Activated naive CD4-positive, alpha-beta T cell treated with anti-CD3 and anti-CD28 coated beads for 36 hours (primary cell): ENCODE results near the gene MUC22. TPM values are rescaled to one million over a fixed set of nuclear protein-coding genes. Genes with fewer than 3 reads are reported as not detected.
"Not testable (repeated sequence)": the region's sequence is repeated elsewhere in the genome, so short reads cannot be mapped to it uniquely, and the experiment has no call there.

Experiments
- CTCF ChIA-PET: fragments of 350-600 bp; sonication (Branson Sonifier 250); formaldehyde crosslinking; loops from one replicate; lab custom pipeline; 2021; ENCODE audit warnings: antibody characterized with exemption; lab: Charles Lee
- DNase-seq: peaks from one replicate; pipeline ENCODE4 v3.0.0-alpha.2; 2020
- H3K27ac Mint-ChIP-seq: one replicate; pipeline ENCODE4 v1.8.0; 2021; ENCODE audit warnings: mild to moderate bottlenecking, mixed read lengths
- H3K27me3 Mint-ChIP-seq: one replicate; pipeline ENCODE4 v1.8.0; 2021; ENCODE audit warnings: low read depth, mixed read lengths
- H3K36me3 Mint-ChIP-seq: one replicate; pipeline ENCODE4 v1.8.0; 2021; ENCODE audit warnings: low read depth, mixed read lengths
- H3K4me1 Mint-ChIP-seq: one replicate; pipeline ENCODE4 v1.8.0; 2021; ENCODE audit warnings: low read depth, mixed read lengths
- H3K4me3 Mint-ChIP-seq: one replicate; pipeline ENCODE4 v1.8.0; 2021; ENCODE audit warnings: mild to moderate bottlenecking, moderate library complexity, mixed read lengths
- H3K9me3 Mint-ChIP-seq: one replicate; pipeline ENCODE4 v1.8.0; 2021; ENCODE audit warnings: mixed read lengths
- intact Hi-C: fragments of 100-400 bp; cut with micrococcal nuclease; formaldehyde crosslinking; loops from one replicate; pipeline ENCODE4 v1.15.1; 2023
- total RNA-seq, 2 experiments: library from RNA; stranded (reverse); gene quantifications; one replicate each; pipeline ENCODE4 v1.2.3, GENCODE V29; 2021

Gene MUC22
- total RNA-seq: not detected

DNA sequence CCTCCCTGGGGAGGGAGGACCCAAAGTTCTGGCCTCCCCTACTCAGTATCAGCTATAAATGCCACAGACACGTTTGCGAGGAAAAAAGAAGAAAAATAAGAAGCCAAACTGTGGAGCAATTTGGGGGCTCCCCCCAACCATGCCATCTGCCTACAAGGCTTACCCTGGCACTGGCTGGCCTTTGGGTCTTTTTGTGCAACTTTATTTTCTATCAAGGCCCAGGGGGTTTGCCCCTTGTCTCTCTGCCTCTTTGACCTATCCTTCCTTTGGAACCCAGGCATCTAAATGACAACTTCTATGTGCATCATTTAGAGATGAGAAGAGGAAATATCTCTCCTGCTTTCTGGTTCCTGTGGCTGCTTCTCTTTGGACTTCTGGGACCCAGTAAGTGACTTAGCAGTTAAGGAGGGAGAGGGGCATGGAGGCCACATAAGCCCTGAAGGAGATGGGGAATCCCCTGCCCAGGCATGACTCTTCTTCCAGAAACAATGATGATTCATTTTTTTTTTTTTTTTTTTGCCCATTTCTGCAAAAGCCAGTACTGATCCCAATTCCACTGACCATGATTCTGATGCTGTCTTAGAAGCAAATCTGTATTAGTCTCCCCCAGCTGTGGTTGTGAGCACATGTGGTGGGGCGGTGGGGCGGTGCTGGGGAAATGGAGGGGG is at the start of gene MUC22:
Gene MUC22, plus strand, starts transcription at position 82 of the 668 bp plus-strand sequence. Its CDS starts 233 bp downstream, at position 315.
- peaks cover 12% of the 10 kb centered on the region for H3K27me3 Mint-ChIP-seq
- H3K9me3 Mint-ChIP-seq: no peaks in the 10 kb centered on the region
- intact Hi-C loops: no loop called here
- DNase-seq: peak; percentile 55
- H3K4me1 Mint-ChIP-seq: peaks cover 13% of the 10 kb centered on the region
- CTCF ChIA-PET: no interaction called here
- no peak within 1 kb of the TSS for H3K27ac Mint-ChIP-seq
- H3K36me3 Mint-ChIP-seq: no peaks in the 10 kb centered on the region
- no peak within 1 kb of the TSS for H3K4me3 Mint-ChIP-seq

DNA sequence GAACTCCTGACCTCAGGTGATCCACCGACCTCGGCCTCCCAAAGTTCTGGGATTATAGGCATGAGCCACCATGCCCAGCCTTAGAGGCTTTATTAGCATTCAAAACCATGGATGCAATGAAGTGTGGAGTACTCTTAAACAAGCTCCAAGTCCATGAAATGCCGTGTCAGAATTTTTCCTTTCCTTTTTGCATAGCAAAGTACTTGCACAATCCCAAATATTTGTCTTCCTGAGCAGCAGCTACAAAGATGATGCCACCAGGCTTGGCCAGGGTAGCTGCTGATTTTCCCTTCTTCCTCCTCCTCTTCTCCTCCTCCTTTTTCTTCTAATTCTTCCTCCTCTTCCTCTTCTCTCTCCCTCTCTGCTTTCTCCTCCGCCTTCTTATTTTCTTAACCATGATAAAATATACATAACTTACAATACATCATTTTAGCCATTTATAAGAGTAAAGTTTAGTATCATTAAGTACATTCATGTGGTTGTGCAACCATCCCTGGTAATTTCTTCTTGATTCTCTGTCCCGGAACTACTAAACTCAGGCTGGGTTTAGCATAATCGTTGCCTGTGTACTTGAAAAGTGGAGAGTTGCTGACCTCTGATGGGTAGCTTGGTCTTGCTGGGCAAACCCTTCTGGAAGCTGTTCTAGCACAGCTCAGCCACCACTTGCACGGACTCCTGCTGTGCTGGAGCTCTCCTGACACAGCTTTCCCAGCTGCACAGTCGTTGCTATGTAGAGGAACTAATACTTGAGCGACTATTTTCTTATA is 49.2 kb upstream of the MUC22 start:
- Mint-ChIP-seq H3K27ac (no peak overlapping the region), H3K9me3 (no peaks in the 10 kb centered on the region), H3K4me1 (peaks cover 5% of the 10 kb centered on the region), H3K27me3 (peaks cover 13% of the 10 kb centered on the region), H3K4me3 (no peak overlapping the region), H3K36me3 (no peaks in the 10 kb centered on the region)
- CTCF ChIA-PET: no interaction called here
- intact Hi-C loops: no loop called here
- no peak for DNase-seq

DNA sequence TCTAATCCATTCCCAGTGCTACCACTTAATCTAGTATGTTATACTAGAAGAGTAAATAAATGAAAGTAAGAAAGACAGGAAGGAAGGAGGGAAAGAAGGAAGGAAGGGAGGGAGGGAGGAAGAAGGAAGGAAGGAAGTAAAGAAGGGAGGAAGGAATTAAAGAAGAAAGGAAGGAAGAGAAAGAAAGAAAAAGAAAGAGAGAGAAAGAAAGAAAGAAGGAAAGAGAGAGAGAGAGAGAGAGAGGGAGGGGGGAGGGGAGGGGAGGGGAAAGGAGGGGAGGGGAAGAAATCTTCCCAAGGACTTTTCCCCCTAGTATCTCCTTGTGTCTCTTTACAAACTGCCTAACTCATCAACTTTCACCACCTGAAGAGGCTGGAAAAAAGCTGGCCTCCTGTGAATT is 47.6 kb upstream of the MUC22 start:
- Mint-ChIP-seq H3K4me3 (no peak overlapping the region), H3K27ac (no peak overlapping the region), H3K9me3 (no peaks in the 10 kb centered on the region), H3K27me3 (peaks cover 13% of the 10 kb centered on the region), H3K4me1 (no peaks in the 10 kb centered on the region), H3K36me3 (no peaks in the 10 kb centered on the region)
- intact Hi-C loops: no loop called here
- CTCF ChIA-PET: no interaction called here
- DNase-seq: no peak

DNA sequence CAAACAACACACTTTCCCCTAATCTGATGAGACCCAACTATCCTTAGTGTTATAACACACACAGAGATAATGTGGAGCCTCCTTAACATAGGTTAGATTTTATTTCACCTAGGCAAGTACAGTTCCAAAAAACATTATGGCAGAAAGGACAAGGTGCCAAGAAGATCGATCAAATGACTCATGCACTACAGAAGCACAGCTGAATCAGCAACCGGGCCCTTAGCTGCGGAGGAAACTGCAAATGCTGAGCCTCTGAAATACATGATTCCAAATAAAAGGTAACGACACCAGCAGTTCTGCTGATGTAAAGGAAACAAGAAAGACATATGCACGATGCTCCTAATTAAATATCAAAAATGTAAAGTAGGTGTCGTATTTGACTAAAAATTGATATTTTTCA is 46.6 kb upstream of the MUC22 start:
- no peak overlapping the region for H3K4me3 Mint-ChIP-seq
- CTCF ChIA-PET: interaction anchor here (1.1 kb wide), 1 partner anchor 116 kb away, joined by 6 read pairs; no protein-coding TSS in a partner anchor

DNA sequence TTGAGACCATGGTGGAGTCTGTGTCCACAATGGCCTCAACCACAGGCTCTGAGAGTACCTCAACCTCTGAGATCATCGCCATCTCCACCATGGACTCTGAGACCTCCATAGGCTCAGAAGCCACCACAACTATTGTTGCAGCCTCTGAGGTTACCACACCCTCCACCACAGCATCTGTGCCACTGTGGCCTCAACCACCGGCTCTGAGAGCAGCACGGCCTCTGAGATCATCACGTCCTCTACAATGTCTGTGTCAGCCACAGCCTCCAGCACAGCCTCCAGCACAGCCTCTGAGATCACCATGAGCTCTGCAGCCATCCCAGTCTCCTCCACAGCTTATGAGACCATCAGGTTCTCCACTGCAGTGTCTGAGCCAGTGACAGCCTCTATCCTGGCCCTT is 46.2 kb upstream of the MUC22 start:
- H3K36me3 Mint-ChIP-seq: no peaks in the 10 kb centered on the region
- peaks cover 12% of the 10 kb centered on the region for H3K27me3 Mint-ChIP-seq
- DNase-seq: no peak
- H3K9me3 Mint-ChIP-seq: no peaks in the 10 kb centered on the region
- no peaks in the 10 kb centered on the region for H3K4me1 Mint-ChIP-seq
- H3K4me3 Mint-ChIP-seq: no peak overlapping the region
- H3K27ac Mint-ChIP-seq: no peak overlapping the region
- intact Hi-C loops: no loop called here
- CTCF ChIA-PET: interaction anchor here (1.1 kb wide), 1 partner anchor 115 kb away, joined by 6 read pairs; no protein-coding TSS in a partner anchor

More for the DNA sequence above, 46.6 kb upstream of the MUC22 start:
- H3K4me1 Mint-ChIP-seq: no peaks in the 10 kb centered on the region
- DNase-seq: no peak
- intact Hi-C loops: no loop called here
- H3K27ac Mint-ChIP-seq: no peak overlapping the region
- no peaks in the 10 kb centered on the region for H3K9me3 Mint-ChIP-seq
- no peaks in the 10 kb centered on the region for H3K36me3 Mint-ChIP-seq
- peaks cover 13% of the 10 kb centered on the region for H3K27me3 Mint-ChIP-seq

DNA sequence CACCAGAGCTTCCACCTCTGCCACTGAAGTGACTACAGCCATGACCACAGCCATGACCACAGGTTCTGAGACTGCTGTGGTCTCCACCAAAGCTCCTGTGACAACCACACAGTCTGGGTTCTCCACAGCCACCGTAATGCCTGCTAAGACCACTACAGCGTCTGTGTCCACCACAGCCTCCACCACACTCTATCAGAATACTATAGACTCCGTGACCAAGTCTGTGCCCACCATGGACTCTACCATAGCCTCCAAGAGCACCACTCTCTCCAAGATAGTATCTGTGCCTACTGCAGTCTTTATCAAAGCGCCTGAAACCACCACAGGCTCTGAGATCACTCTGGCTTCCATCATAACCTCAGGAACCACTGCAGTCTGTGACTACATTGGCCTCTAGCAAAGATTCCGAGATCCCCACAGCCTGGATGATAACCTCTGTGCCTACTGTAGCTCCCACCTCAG is 45.1 kb upstream of the MUC22 start:
- CTCF ChIA-PET: interaction anchor here (0.6 kb wide), 1 partner anchor 103 kb away, joined by 3 read pairs; no protein-coding TSS in a partner anchor
- no peaks in the 10 kb centered on the region for H3K4me1 Mint-ChIP-seq
- no peaks in the 10 kb centered on the region for H3K9me3 Mint-ChIP-seq
- no peak overlapping the region for H3K27ac Mint-ChIP-seq
- intact Hi-C loops: no loop called here
- no peaks in the 10 kb centered on the region for H3K36me3 Mint-ChIP-seq
- H3K4me3 Mint-ChIP-seq: no peak overlapping the region
- DNase-seq: no peak
- peaks cover 10% of the 10 kb centered on the region for H3K27me3 Mint-ChIP-seq

DNA sequence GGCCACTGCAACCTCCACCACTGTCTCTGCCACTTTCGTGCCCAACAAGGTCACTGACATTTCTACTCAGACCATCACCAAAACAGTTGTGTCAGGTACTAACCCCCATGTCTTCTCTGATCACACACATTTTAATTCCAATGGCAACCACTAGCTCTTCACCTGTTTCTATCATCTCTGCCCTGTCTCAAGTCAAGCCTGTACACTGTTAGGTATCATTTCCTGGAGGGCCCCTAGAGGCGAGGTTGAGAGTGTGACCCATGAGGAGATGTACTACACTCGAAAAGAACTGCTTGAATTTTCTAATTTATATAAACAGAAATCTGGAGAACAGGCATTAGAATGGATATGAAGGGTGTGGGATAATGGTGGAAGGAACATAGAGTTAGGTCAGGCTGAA is 44.1 kb upstream of the MUC22 start:
- no peaks in the 10 kb centered on the region for H3K9me3 Mint-ChIP-seq
- no peak for DNase-seq
- no peaks in the 10 kb centered on the region for H3K4me1 Mint-ChIP-seq
- H3K4me3 Mint-ChIP-seq: no peak overlapping the region
- intact Hi-C loops: no loop called here
- no peaks in the 10 kb centered on the region for H3K36me3 Mint-ChIP-seq
- CTCF ChIA-PET: interaction anchor here (0.6 kb wide), 1 partner anchor 86 kb away, joined by 3 read pairs; no protein-coding TSS in a partner anchor
- H3K27me3 Mint-ChIP-seq: peaks cover 10% of the 10 kb centered on the region
- no peak overlapping the region for H3K27ac Mint-ChIP-seq

DNA sequence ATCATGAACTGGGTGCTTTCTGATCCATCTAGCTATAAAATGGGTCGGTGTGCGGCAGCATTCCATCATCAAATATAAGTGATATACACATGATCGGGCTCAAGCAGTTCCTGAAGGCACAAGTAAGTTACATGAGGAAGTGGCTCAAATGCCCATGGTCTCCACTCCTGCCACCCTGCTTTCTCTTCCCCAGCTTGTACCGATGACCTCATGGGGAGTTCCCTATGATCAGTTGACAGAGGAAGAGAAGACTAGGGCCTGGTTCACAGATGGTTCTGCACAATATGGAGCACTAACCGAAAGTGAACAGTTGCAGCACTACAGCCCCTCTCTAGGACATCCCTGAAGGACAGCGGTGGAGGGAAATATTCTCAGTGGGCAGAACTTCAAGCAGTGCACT is 41.1 kb upstream of the MUC22 start:
- H3K36me3 Mint-ChIP-seq, CTCF ChIA-PET, H3K9me3 Mint-ChIP-seq, intact Hi-C loops, H3K27ac Mint-ChIP-seq, H3K27me3 Mint-ChIP-seq, DNase-seq, H3K4me1 Mint-ChIP-seq, H3K4me3 Mint-ChIP-seq: not testable (repeated sequence)

DNA sequence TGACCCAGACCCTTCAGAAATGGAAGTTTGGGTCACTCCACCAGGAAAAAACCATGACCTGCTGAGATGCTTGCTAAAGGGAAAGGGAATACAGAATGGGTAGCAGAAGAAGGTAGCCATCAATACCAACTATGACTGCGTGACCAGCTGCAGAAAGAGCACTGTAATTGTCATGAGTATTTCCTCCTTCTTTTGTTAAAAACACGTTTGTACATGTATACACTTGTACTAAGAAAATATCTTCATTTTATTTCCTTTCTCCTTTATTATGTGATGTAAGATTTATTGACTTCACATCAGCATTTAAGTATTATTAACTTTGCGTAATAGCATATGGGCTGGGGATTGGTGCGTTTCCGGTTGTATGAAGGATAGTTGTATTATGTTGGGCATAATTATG is 39.3 kb upstream of the MUC22 start:
- CTCF ChIA-PET: no interaction called here
- H3K27me3 Mint-ChIP-seq: no peaks in the 10 kb centered on the region
- no peaks in the 10 kb centered on the region for H3K36me3 Mint-ChIP-seq
- DNase-seq: no peak
- H3K4me3 Mint-ChIP-seq: no peak overlapping the region
- intact Hi-C loops: no loop called here
- no peak overlapping the region for H3K27ac Mint-ChIP-seq
- no peaks in the 10 kb centered on the region for H3K9me3 Mint-ChIP-seq
- H3K4me1 Mint-ChIP-seq: no peaks in the 10 kb centered on the region

DNA sequence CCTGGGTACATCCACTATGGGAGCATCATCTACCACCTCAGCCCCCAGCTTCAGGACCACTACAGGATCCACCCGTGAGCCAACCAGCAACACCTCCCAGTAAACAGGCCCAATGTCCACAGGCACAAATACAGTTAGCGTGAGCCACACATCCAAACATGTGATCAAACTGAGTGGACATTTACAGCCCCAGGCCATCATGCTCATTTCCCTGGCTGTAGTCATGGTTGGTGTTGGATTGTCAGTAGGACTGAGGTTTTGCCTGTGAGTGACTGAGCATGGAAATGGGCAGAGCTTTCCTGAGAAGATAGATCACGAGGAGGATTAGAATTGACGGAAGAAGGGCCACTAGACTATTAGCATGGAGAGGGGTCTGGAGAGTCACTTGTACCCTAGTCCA is 37.5 kb upstream of the MUC22 start:
- no peak overlapping the region for H3K27ac Mint-ChIP-seq
- H3K4me1 Mint-ChIP-seq: no peaks in the 10 kb centered on the region
- no peaks in the 10 kb centered on the region for H3K36me3 Mint-ChIP-seq
- no peaks in the 10 kb centered on the region for H3K27me3 Mint-ChIP-seq
- DNase-seq: no peak
- no peak overlapping the region for H3K4me3 Mint-ChIP-seq
- no peaks in the 10 kb centered on the region for H3K9me3 Mint-ChIP-seq
- CTCF ChIA-PET: interaction anchor here (0.6 kb wide), 1 partner anchor 756 kb away, joined by 3 read pairs; no protein-coding TSS in a partner anchor
- intact Hi-C loops: no loop called here

DNA sequence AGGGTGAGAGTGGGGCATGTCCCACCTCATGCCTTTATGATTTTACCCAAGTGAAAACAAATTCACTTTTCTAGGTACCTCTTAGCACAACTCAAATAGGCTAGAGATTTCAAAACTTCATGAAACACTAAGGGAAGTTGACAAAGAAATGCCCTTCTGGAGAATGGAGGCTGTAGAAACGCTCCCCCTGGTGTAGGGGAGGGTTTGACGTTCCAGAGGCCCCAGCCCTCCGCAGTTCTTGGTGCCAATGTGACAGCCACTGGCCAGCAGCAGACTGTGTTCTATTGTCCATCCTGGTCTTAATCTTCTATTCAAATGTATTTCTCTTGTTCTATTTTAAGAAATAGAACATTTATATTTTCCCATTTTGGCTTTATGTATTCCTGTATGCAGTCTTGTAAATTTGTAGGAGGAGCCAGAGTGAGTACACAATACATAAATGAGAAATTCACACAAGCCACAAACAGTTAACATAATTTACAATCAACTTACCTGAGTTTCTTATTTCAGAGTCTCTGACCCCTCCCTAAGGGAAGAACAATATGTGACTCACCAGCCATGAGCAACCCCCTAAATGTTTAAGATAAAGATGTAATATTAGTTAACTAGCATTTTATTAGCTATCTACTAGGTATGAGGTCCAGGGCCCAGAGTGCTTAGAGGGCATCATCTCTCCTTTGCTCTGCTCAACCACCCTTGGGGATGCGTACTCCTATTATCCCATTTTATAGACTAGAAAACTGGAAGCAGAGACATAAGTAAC is 35.6 kb upstream of the MUC22 start:
- no peaks in the 10 kb centered on the region for H3K27me3 Mint-ChIP-seq
- no peaks in the 10 kb centered on the region for H3K36me3 Mint-ChIP-seq
- no peak overlapping the region for H3K4me3 Mint-ChIP-seq
- intact Hi-C loops: no loop called here
- no peak overlapping the region for H3K27ac Mint-ChIP-seq
- no peak for DNase-seq
- CTCF ChIA-PET: interaction anchor here (0.7 kb wide), 1 partner anchor 755 kb away, joined by 3 read pairs; no protein-coding TSS in a partner anchor
- H3K4me1 Mint-ChIP-seq: no peaks in the 10 kb centered on the region
- H3K9me3 Mint-ChIP-seq: no peaks in the 10 kb centered on the region

DNA sequence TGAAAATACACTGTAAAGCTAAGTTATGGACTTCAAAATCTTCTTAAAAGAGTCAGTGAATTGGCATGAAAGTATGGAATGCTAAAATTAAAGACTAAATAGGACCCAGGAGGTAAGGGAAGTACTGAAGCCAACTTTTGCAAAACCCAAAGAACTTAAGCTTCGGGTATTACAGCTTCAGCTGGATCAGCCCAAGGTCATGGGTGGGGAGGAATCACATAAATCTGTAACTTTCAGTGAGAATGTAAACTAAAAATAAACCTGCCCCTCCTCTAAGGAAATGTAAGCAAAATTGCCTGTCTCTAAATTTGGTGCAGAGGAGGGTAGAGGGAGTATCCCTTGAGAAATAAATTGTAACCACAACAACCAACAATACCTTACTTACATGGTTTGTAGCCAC is 31.1 kb upstream of the MUC22 start:
- no peak overlapping the region for H3K27ac Mint-ChIP-seq
- CTCF ChIA-PET: interaction anchor here (1.3 kb wide), 1 partner anchor 101 kb away, joined by 3 read pairs; no protein-coding TSS in a partner anchor

More for the DNA sequence above, 31.1 kb upstream of the MUC22 start:
- H3K27me3 Mint-ChIP-seq: peaks cover 15% of the 10 kb centered on the region
- intact Hi-C loops: no loop called here
- no peaks in the 10 kb centered on the region for H3K9me3 Mint-ChIP-seq
- no peaks in the 10 kb centered on the region for H3K36me3 Mint-ChIP-seq
- no peak for DNase-seq
- no peak overlapping the region for H3K4me3 Mint-ChIP-seq
- peaks cover 2% of the 10 kb centered on the region for H3K4me1 Mint-ChIP-seq
